CD14-positive monocyte (primary cell): Measurements from ENCODE around the gene XPR1. TPM values are rescaled to one million over a fixed set of nuclear protein-coding genes. Genes with fewer than 3 reads are reported as not detected.

Experiments
- DNase-seq, 3 donors: peaks; one replicate each; pipeline ENCODE4 v3.0.0-alpha.2; 2011 to 2022
- H2AFZ ChIP-seq: 2 replicates; pipeline ENCODE4 v1.6.0; 2012; ENCODE audit warnings: mild to moderate bottlenecking, low read depth, low read length, inconsistent platforms; ENCODE audit not compliant: insufficient read depth, poor library complexity, severe bottlenecking
- H3K27ac ChIP-seq, 2 donors: 1 replicate in 1 of 2; 2 replicates in 1 of 2; pipeline ENCODE4 v1.5.1; 2012 to 2013; ENCODE audit warnings: low read length in 2 of 2, control low read depth in 1 of 2, inconsistent platforms in 1 of 2, low read depth in 1 of 2, mild to moderate bottlenecking in 1 of 2
- H3K27me3 ChIP-seq, 2 donors: one replicate each; pipeline versions ENCODE4 v1.6.0 to v1.6.1; 2011 to 2013; ENCODE audit warnings: low read length in 2 of 2; ENCODE audit not compliant: control insufficient read depth in 2 of 2, insufficient read depth in 2 of 2
- H3K36me3 ChIP-seq, 2 donors: replicated peaks in 1 of 2; 1 replicate in 1 of 2; 2 replicates in 1 of 2; pipeline versions ENCODE4 v1.5.1 to v1.6.1; 2012 to 2013; ENCODE audit warnings: low read length in 2 of 2, control low read depth in 1 of 2, inconsistent platforms in 1 of 2, mild to moderate bottlenecking in 1 of 2; ENCODE audit not compliant: insufficient read depth in 2 of 2, control insufficient read depth in 1 of 2
- H3K4me1 ChIP-seq, 2 donors: 1 replicate in 1 of 2; 2 replicates in 1 of 2; pipeline versions ENCODE4 v1.5.1 to v1.6.1; 2012 to 2013; ENCODE audit warnings: low read length in 2 of 2, control low read depth in 1 of 2, inconsistent platforms in 1 of 2, mild to moderate bottlenecking in 1 of 2, moderate library complexity in 1 of 2; ENCODE audit not compliant: insufficient read depth in 2 of 2, control insufficient read depth in 1 of 2
- H3K4me2 ChIP-seq: replicated peaks from 2 replicates; pipeline ENCODE3; 2012; ENCODE audit warnings: low read length, moderate library complexity, mild to moderate bottlenecking; ENCODE audit not compliant: poor library complexity, severe bottlenecking; ENCODE audit errors: extremely low read depth
- H3K4me3 ChIP-seq, 3 experiments: fragments of 200-600 bp in 1 of 3; sonication (generic) in 1 of 3; replicated peaks in 1 of 3; 1 replicate in 2 of 3; 2 replicates in 1 of 3; pipeline ENCODE4 v1.5.1; 2011 to 2013; ENCODE audit warnings: low read length in 3 of 3, mild to moderate bottlenecking in 3 of 3, control low read depth in 2 of 3, low read depth in 2 of 3, inconsistent platforms in 1 of 3, moderate library complexity in 1 of 3
- H3K79me2 ChIP-seq: 2 replicates; pipeline ENCODE4 v1.6.0; 2012; ENCODE audit warnings: mild to moderate bottlenecking, control low read depth, inconsistent platforms, low read length, moderate library complexity; ENCODE audit not compliant: insufficient read depth
- H3K9ac ChIP-seq: 2 replicates; pipeline ENCODE4 v1.6.0; 2017; ENCODE audit warnings: low read length, mild to moderate bottlenecking; ENCODE audit not compliant: insufficient read depth, poor library complexity, severe bottlenecking
- H3K9me3 ChIP-seq, 2 donors: replicated peaks in 1 of 2; 1 replicate in 1 of 2; 2 replicates in 1 of 2; pipeline versions ENCODE4 v1.5.1 to v1.6.1; 2012 to 2013; ENCODE audit warnings: low read length in 2 of 2, control low read depth in 1 of 2; ENCODE audit not compliant: control insufficient read depth in 1 of 2, insufficient read depth in 1 of 2
- H4K20me1 ChIP-seq: 2 replicates; pipeline ENCODE4 v1.6.0; 2012; ENCODE audit warnings: mild to moderate bottlenecking, low read length, control low read depth, moderate library complexity; ENCODE audit not compliant: insufficient read depth
- H3K27ac Mint-ChIP-seq, 7 donors: one replicate each; pipeline ENCODE4 v1.8.0; 2020; ENCODE audit warnings: mild to moderate bottlenecking in 7 of 7, mixed read lengths in 7 of 7, moderate library complexity in 6 of 7, inconsistent platforms in 2 of 7
- H3K27me3 Mint-ChIP-seq, 3 donors: one replicate each; pipeline ENCODE4 v1.8.0; 2021 to 2022; ENCODE audit warnings: low read depth in 3 of 3, mild to moderate bottlenecking in 3 of 3, mixed read lengths in 3 of 3, moderate library complexity in 3 of 3, inconsistent platforms in 1 of 3
- H3K36me3 Mint-ChIP-seq, 2 donors: one replicate each; pipeline ENCODE4 v1.8.0; 2020; ENCODE audit warnings: mixed read lengths in 2 of 2, inconsistent platforms in 1 of 2, mild to moderate bottlenecking in 1 of 2
- H3K4me1 Mint-ChIP-seq: one replicate; pipeline ENCODE4 v1.8.0; 2020; ENCODE audit warnings: mild to moderate bottlenecking, mixed read lengths
- H3K4me3 Mint-ChIP-seq, 2 donors: one replicate each; pipeline ENCODE4 v1.8.0; 2020; ENCODE audit warnings: mild to moderate bottlenecking in 2 of 2, mixed read lengths in 2 of 2, moderate library complexity in 1 of 2
- H3K9me3 Mint-ChIP-seq, 7 donors: one replicate each; pipeline ENCODE4 v1.8.0; 2020 to 2022; ENCODE audit warnings: mixed read lengths in 7 of 7, mild to moderate bottlenecking in 6 of 7, moderate library complexity in 6 of 7, inconsistent platforms in 2 of 7
- WGBS: methylation state at CpG from one replicate; pipeline ENCODE4 v1.1.5; 2013; ENCODE audit warnings: missing lambda C conversion rate; ENCODE audit not compliant: insufficient coverage; 5-methylcytosine and 5-hydroxymethylcytosine counted together
- intact Hi-C, 2 donors: fragments of 100-400 bp; cut with micrococcal nuclease; formaldehyde crosslinking; loops; one replicate each; pipeline versions ENCODE4 v1.15.0 to v1.15.1; 2023
- polyA plus RNA-seq, 3 donors: library from polyadenylated mRNA; depleted of rRNA in 1 of 3; unstranded in 2 of 3; stranded (reverse) in 1 of 3; fragments of 300-500 nt in 2 of 3; fragments of >200 nt in 1 of 3; fragmentation: Illumina TruSeq in 2 of 3; gene quantifications; 1 replicate in 2 of 3; 2 replicates in 1 of 3; pipeline ENCODE4 v1.2.3, GENCODE V29; 2012 to 2021
- TF ChIP-seq, protein P1 (sequence below): fragments of 200-600 bp; IDR thresholded peaks from one replicate; pipeline ENCODE4 v1.8.0; 2022; ENCODE audit warnings: antibody characterized with exemption, mild to moderate bottlenecking

The XPR1 gene
- polyA plus RNA-seq, 3 donors: 4.7 to 12.5 (median 8.7) TPM

DNA sequence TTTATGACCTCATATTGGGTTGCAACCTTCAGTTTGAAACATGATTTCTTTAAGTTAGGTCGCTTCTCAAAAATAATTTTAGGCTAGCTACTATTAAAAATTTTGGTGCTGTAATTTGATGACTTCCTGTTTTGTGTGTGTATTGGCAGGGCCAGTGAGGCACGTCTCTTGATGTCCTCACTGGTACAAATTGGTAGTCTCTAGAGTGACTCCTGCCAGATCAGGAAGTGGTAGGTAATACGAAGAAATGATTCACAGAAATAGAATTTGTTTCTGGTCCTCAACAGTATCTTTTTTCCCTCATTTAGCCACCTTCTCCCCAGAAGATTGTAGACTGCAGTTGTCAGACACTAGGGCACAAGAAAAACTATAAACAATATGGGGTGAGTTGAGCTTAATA lies 160.0 kb downstream of the XPR1 start:
- no peak overlapping the region for H3K9ac ChIP-seq
- DNase-seq: peak; percentile 3 to 37 (median 3)
- H3K36me3 Mint-ChIP-seq: peaks cover 15 to 17% of the 10 kb centered on the region in 2 donors
- intact Hi-C loops: no loop called here
- no peaks in the 10 kb centered on the region for H3K9me3 Mint-ChIP-seq
- H3K4me1 Mint-ChIP-seq: peaks cover 14% of the 10 kb centered on the region
- H3K27me3 ChIP-seq: no peaks in the 10 kb centered on the region
- peaks cover 0 to 4% of the 10 kb centered on the region in 2 donors for H3K36me3 ChIP-seq
- no peaks in the 10 kb centered on the region for H3K9me3 ChIP-seq
- H3K79me2 ChIP-seq: no peaks in the 10 kb centered on the region
- H2AFZ ChIP-seq: no peak overlapping the region
- no CpG with 5 or more reads among the region's 3 CpGs for WGBS
- no peak overlapping the region for H3K27ac Mint-ChIP-seq
- H3K27ac ChIP-seq: no peak overlapping the region
- peaks cover 9 to 14% of the 10 kb centered on the region in 2 donors for H3K4me1 ChIP-seq
- H3K4me3 ChIP-seq: no peak overlapping the region
- no peaks in the 10 kb centered on the region for H3K27me3 Mint-ChIP-seq
- no peak overlapping the region for H3K4me2 ChIP-seq
- TF ChIP-seq, protein P1, sequence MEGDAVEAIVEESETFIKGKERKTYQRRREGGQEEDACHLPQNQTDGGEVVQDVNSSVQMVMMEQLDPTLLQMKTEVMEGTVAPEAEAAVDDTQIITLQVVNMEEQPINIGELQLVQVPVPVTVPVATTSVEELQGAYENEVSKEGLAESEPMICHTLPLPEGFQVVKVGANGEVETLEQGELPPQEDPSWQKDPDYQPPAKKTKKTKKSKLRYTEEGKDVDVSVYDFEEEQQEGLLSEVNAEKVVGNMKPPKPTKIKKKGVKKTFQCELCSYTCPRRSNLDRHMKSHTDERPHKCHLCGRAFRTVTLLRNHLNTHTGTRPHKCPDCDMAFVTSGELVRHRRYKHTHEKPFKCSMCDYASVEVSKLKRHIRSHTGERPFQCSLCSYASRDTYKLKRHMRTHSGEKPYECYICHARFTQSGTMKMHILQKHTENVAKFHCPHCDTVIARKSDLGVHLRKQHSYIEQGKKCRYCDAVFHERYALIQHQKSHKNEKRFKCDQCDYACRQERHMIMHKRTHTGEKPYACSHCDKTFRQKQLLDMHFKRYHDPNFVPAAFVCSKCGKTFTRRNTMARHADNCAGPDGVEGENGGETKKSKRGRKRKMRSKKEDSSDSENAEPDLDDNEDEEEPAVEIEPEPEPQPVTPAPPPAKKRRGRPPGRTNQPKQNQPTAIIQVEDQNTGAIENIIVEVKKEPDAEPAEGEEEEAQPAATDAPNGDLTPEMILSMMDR: no peak
- H3K4me3 Mint-ChIP-seq: no peak overlapping the region
- H4K20me1 ChIP-seq: no peaks in the 10 kb centered on the region

DNA sequence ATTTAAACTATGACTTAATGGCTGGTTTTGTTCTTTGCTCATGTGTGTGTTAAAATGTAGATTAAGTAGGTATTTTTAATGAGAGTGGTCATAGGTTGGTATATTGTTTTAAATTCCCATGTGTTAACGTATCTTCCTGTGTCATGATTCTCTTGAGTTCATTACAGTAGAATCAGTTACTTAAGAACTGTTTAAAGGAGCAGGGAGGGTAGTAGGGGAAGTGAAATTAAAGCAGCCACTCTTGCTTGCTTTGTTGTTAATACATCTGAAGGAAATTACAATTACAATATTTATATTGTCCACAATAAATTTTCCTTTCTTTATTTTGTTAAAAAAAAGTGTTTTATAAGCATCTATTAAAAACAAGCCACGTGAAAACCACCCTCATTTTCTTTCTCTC lies 161.6 kb downstream of the XPR1 start:
- no peak overlapping the region for H3K4me3 ChIP-seq
- no peaks in the 10 kb centered on the region for H3K27me3 Mint-ChIP-seq
- peak overlapping the region in 1 of 7 donors; percentile 43 for H3K27ac Mint-ChIP-seq
- peak overlapping the region in 1 of 2 donors; percentile 64 for H3K4me3 Mint-ChIP-seq
- no peaks in the 10 kb centered on the region for H3K36me3 ChIP-seq
- no peaks in the 10 kb centered on the region for H3K27me3 ChIP-seq
- H3K4me1 ChIP-seq: peaks cover 9 to 14% of the 10 kb centered on the region in 2 donors
- DNase-seq: peak in 2 of 3 donors; percentile 10 to 12
- H3K79me2 ChIP-seq: no peaks in the 10 kb centered on the region
- H4K20me1 ChIP-seq: no peaks in the 10 kb centered on the region
- no peak overlapping the region for H3K4me2 ChIP-seq
- no peaks in the 10 kb centered on the region for H3K9me3 Mint-ChIP-seq
- TF ChIP-seq, protein P1: no peak
- no peak overlapping the region for H2AFZ ChIP-seq
- H3K4me1 Mint-ChIP-seq: peaks cover 14% of the 10 kb centered on the region
- intact Hi-C loops: no loop called here
- H3K9me3 ChIP-seq: no peaks in the 10 kb centered on the region
- H3K36me3 Mint-ChIP-seq: peaks cover 10 to 13% of the 10 kb centered on the region in 2 donors
- H3K27ac ChIP-seq: no peak overlapping the region
- no CpG with 5 or more reads among the region's 2 CpGs for WGBS
- H3K9ac ChIP-seq: no peak overlapping the region
